GM18511 (cell line): ENCODE measurements around the gene FBXW12.
"Not testable (repeated sequence)": the region's sequence is repeated elsewhere in the genome, so short reads cannot be mapped to it uniquely, and the experiment has no call there.

Experiments
- ATAC-seq: cut with Tn5 transposase; IDR thresholded peaks from one replicate; pipeline ENCODE4 v1.9.1; 2021; ENCODE audit warnings: mild to moderate bottlenecking, moderate library complexity; ENCODE audit not compliant: unreplicated experiment

The FBXW12 gene

GRCh38 chr3:48372862-48373435 is 930 bp downstream of the FBXW12 start:
- ATAC-seq: no peak

GRCh38 chr3:48387634-48388033 is 15.6 kb downstream of the FBXW12 start:
- ATAC-seq: no peak

GRCh38 chr3:48388966-48389365 is 16.9 kb downstream of the FBXW12 start:
- no peak for ATAC-seq

GRCh38 chr3:48394391-48394790 is 22.4 kb downstream of the FBXW12 start:
- no peak for ATAC-seq

GRCh38 chr3:48395714-48396113 is 23.7 kb downstream of the FBXW12 start:
- no peak for ATAC-seq

- no peak for ATAC-seq
These were observed 26.0 kb downstream of the FBXW12 start for GRCh38 chr3:48397767-48398681.

- no peak for ATAC-seq
These were observed 26.8 kb downstream of the FBXW12 start for GRCh38 chr3:48398701-48399386.

- ATAC-seq: no peak
These were observed 27.6 kb downstream of the FBXW12 start for GRCh38 chr3:48399387-48400172.

GRCh38 chr3:48400824-48401433 is 28.9 kb downstream of the FBXW12 start:
- ATAC-seq: no peak

- not testable (repeated sequence) for ATAC-seq
These were observed 29.4 kb downstream of the FBXW12 start for GRCh38 chr3:48401434-48401901.

GRCh38 chr3:48402281-48402732 is 30.3 kb downstream of the FBXW12 start:
- ATAC-seq: no peak

GRCh38 chr3:48402907-48403306 is 30.9 kb downstream of the FBXW12 start:
- ATAC-seq: no peak

GRCh38 chr3:48403533-48404439 is 31.8 kb downstream of the FBXW12 start:
- ATAC-seq: no peak

GRCh38 chr3:48404440-48405342 is 32.7 kb downstream of the FBXW12 start:
- no peak for ATAC-seq

GRCh38 chr3:48405343-48405881 is 33.4 kb downstream of the FBXW12 start:
- ATAC-seq: no peak

GRCh38 chr3:48405971-48406370 is 34.0 kb downstream of the FBXW12 start:
- no peak for ATAC-seq

GRCh38 chr3:48406443-48407431 is 34.7 kb downstream of the FBXW12 start:
- no peak for ATAC-seq
